NB4 (cell line): Measurements from ENCODE around the gene PGP.

Experiments used
- DNase-seq: peaks from one replicate; pipeline ENCODE4 v3.0.0; 2010; ENCODE audit warnings: low read depth
- H3K4me3 ChIP-seq: one replicate; pipeline ENCODE4 v1.5.1; 2011; ENCODE audit warnings: mild to moderate bottlenecking, low read depth, low read length, moderate library complexity
- MYC ChIP-seq: IDR thresholded peaks from 2 replicates; pipeline ENCODE4 v1.6.1; 2011; ENCODE audit warnings: low read depth, low read length
- POLR2A ChIP-seq: IDR thresholded peaks from 2 replicates; pipeline ENCODE4 v1.6.1; 2011; ENCODE audit warnings: mild to moderate bottlenecking; ENCODE audit not compliant: insufficient read length; ENCODE audit errors: extremely low read depth
- TF ChIP-seq, protein P1 (sequence below): IDR thresholded peaks from 2 replicates; pipeline ENCODE4 v1.6.1; 2011; ENCODE audit warnings: low read depth, low read length
- TF ChIP-seq, protein P2 (sequence below): IDR thresholded peaks from one replicate; pipeline ENCODE4 v1.5.1; 2012; ENCODE audit warnings: low read depth, low read length

Gene PGP

DNA sequence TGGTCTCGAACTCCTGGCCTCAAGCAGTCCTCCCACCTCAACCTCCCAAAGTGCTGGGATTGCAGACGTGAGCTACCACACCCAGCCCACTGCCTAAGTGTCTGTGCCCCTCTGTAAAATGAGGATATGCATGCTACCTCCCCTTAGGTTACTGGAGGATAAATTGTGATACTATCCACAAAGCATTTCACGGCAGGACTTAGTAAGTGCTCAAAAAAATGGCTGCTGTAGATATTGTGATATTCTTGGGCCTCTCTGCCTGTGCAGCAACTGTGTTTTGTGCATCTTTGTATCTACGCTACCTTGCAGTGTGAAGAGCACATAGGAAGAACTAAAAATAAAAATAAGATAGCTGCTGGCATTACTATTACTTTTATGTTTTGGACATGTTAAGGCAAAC lies 16.4 kb downstream of the PGP start:
- no peak for TF ChIP-seq POLR2A
- TF ChIP-seq MYC = no peak
- TF ChIP-seq, protein P1, sequence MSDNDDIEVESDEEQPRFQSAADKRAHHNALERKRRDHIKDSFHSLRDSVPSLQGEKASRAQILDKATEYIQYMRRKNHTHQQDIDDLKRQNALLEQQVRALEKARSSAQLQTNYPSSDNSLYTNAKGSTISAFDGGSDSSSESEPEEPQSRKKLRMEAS = no peak
- TF ChIP-seq, protein P2, sequence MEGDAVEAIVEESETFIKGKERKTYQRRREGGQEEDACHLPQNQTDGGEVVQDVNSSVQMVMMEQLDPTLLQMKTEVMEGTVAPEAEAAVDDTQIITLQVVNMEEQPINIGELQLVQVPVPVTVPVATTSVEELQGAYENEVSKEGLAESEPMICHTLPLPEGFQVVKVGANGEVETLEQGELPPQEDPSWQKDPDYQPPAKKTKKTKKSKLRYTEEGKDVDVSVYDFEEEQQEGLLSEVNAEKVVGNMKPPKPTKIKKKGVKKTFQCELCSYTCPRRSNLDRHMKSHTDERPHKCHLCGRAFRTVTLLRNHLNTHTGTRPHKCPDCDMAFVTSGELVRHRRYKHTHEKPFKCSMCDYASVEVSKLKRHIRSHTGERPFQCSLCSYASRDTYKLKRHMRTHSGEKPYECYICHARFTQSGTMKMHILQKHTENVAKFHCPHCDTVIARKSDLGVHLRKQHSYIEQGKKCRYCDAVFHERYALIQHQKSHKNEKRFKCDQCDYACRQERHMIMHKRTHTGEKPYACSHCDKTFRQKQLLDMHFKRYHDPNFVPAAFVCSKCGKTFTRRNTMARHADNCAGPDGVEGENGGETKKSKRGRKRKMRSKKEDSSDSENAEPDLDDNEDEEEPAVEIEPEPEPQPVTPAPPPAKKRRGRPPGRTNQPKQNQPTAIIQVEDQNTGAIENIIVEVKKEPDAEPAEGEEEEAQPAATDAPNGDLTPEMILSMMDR = no peak
- no peak for DNase-seq
- no peak overlapping the region for H3K4me3 ChIP-seq

DNA sequence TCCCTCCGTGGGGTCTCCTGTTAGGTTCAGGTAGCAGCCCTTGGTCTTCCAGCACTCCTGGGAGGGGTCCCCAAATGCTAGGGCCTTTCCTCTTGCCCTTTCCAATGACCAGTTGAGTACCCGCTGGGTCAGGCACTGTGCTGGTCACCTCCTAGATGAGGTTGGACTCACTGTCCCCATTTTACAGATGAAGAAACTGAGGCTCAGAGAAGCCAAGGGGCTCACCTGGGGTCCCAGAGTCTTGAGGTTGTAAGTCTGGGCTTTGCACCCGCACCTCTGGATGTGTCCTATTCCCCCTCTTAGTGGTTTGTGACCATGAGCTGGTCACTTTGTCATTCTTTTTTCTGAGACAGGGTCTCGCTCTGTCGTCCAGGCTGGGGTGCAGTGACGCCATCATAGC lies 16.9 kb downstream of the PGP start:
- TF ChIP-seq, protein P1 = no peak
- no peak for DNase-seq

DNA sequence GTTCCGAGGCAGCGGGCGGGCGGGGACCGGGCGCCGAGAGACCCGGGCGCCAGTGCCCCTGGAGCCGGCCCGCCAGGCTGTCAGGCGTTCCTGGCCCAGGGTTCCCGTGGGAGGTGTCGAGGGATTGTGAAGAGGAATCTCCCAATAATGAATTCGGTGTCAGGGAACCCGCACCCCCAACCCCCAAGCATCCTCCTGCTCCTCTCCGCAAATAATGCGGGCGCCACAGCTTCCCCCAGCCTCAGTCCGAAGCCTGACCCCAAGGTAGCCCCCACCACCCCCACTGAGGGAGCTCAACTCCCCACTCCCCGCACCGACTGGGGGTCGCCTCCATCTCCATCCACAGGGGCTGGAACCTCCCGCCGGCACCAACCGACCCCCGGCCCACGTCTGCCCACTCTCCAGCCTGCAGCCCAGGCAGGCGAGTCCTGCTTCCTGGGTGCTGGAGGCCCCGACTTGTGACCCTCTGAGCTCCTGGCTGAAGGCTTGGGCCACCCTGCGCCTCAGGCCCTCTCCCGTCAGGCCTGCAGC lies 17.6 kb downstream of the PGP start:
- H3K4me3 ChIP-seq = no peak overlapping the region
- TF ChIP-seq, protein P2 = no peak
- TF ChIP-seq POLR2A = no peak
- TF ChIP-seq, protein P1 = no peak
- TF ChIP-seq MYC = no peak
- no peak for DNase-seq

More for the DNA sequence above, 16.9 kb downstream of the PGP start:
- no peak overlapping the region for H3K4me3 ChIP-seq

DNA sequence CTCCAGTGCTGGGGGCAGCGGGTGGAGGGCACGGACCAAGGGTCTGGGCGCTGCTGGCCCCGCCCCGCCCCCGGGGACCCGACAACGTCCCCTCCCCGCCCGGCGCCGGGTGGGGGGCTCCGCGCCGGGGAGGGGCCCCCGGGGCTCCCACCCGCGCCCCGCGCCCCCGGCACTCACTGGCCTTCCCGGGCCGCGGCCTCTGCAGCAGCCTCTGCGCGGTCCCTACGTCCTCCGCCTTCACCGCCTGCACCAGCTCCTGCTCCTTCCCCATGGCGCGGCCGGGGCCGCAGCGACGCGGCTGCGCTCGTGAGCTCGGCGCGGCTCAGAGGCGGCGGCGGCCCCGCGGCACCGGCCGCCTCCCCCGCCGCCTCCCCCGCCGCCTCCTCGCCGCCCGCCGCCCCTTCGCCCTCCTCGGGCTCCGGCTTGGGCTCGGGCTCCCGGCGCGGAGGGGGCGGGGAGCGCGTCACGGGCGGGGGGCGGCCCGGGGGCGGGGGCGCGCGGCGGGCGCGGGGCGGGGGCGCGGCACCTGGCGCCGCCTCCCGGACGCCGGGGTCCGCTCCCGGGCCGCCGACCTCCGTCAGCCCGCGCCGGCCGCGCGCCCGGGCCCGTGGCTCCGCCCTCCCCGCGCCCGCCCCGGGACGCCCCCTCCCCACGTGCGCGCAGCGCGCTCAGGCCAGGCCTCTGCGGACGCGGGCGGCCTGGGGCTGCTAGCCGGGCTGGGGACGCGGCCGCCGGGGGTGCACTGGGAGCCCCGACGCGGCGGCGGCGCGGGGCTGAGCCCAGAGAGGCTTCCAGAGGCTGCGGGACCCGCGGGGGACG lies 18.3 kb downstream of the PGP start, which contains the start of gene CASKIN1:
Gene CASKIN1 (minus strand): TSS at position 444 of the 819 bp plus-strand sequence. CDS start 173 bp downstream, at position 271.
- H3K4me3 ChIP-seq = no peak within 1 kb of the TSS
- peak; percentile 55 for DNase-seq
- TF ChIP-seq, protein P1 = no peak
- TF ChIP-seq, protein P2 = no peak
- TF ChIP-seq MYC = no peak
- no peak for TF ChIP-seq POLR2A

DNA sequence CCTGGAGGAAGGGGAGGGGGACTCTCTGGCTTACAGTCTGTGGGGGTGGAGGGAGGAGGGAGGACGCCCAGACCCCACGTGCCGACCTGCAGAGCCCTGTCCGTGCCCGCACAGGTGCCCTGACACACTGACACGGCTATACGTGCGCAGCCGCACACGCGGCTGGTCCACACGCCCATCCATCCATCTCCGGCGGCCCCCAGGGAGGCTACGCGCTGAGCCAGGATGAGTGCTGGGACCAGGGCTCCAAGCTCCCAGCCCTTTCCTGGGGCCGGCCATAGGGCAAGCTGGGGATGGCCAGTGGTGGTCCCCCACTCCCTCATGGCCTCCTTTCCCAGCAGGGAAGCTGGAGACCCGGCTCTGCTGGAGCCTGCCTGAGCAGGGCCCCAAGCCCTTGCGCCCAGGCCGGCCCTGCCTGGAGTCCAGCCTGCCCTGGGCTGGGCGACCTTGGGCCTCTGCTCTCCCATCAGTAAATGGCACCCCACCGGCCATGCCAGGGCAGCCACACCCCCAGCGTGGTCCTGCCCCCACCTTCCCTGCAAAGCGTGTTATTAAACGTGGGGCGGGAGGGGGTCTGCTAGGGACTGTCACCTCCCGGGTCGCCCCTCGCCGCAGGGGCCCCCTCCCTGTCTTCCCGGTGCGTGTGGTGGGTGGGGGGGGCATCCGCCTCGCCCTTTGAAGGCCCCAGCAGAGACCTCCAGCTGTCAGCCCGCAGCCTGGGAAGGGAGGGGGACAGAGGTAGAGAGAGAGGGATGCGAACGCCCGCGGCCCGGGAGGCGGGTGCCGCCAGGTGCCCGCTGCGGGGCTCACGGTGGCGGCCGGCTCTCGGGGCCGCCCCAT lies 19.1 kb downstream of the PGP start:
- TF ChIP-seq, protein P1 = no peak
- TF ChIP-seq, protein P2 = no peak
- H3K4me3 ChIP-seq = no peak overlapping the region
- DNase-seq = no peak

DNA sequence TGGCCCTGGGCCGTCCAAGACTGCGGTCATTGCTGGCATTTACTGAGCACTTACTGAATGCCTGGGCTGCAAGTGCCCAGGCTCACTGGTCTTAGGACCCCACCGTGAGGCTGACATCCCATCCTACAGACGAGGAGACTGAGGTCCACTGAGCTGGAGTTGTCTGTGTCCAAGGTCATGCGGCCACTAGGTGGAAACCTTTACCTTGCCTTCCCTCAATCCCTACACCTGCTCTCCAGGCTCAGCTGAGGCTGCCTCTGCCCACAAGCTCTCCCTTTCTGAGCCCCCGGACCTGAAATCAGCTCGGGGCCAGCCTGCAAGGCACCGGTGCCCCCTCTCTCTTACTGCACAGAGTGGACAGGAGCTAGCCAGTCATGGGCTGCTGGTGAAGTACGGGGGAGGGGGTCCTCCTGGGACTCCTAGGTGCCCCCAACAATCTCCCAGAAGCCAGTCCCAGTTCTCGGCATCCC lies 19.8 kb downstream of the PGP start:
- H3K4me3 ChIP-seq = no peak overlapping the region
- TF ChIP-seq, protein P2 = peak; percentile 45
- no peak for TF ChIP-seq MYC
- DNase-seq = peak; percentile 74
